MM.1S (cell line): ENCODE data around the gene RND3.

Experiments used
- CTCF ChIP-seq: fragments of 300-600 bp; sonication (generic); IDR thresholded peaks from 2 replicates; pipeline ENCODE4 v1.5.1; 2016; ENCODE audit warnings: antibody characterized with exemption, low read length, mixed read lengths
- EZH2 ChIP-seq: fragments of 300-600 bp; sonication (generic); optimal IDR thresholded peaks from 2 replicates; pipeline ENCODE3; 2017; ENCODE audit warnings: low read depth, mild to moderate bottlenecking, antibody characterized with exemption, low read length, mixed read lengths
- EZH2phosphoT487 ChIP-seq: fragments of 300-600 bp; sonication (generic); IDR thresholded peaks from 2 replicates; pipeline ENCODE4 v1.6.1; 2018; ENCODE audit warnings: antibody characterized with exemption, low read length

GRCh38 chr2:150491943-150492342 is 4.5 kb upstream of the RND3 start:
- TF ChIP-seq CTCF (no peak), EZH2 (no peak), EZH2phosphoT487 (no peak)
